Measurements from ENCODE around the gene MTX1.

The MTX1 gene

DNA sequence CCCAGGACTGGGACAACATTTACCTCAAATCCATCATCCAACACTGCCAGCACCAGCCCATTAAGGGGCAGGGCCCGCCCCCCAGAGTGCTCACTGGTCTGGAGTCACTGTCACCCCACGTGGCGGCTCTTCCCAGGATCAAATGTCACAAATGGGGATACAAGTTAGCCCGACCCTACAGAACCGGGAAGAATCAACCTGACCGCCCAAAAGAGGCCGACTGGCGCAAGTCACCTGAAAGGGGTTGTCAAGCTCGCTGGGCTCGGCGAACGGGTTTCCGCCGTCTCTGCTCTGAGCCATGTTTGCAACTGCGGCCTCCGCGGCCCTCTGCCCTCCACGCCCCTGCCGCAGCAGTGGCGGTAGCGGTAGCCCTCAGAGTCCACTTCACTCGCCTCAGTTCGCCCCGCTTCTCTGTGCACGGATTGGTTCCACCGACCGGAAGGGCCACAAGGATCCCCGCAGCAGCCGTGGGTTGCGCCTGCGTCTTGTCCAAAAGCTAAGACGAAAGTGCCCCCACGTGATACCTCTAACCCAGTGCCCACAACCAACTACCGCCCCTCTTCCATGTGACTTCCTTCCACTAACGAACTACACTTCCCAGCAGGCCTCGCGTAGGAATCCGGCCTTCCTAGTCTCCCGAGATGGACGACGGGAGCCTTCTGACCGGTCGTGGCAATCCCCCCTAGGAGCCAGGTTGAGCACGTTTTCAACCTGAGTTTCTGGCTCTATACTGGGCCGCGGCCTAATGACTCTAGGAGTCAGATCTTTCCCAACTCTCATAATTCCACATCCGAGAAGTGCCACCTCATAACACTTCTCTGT is 53.6 kb downstream of the MTX1 start, which contains the start of gene SCAMP3:
Gene SCAMP3 (minus strand): TSS at position 509 of the 822 bp plus-strand sequence. CDS start 209 bp downstream, at position 300.
- DNase-seq (ENCODE audit: low spot score) (peak; percentile 96), ATAC-seq (ENCODE audit: low read depth) (peak; percentile 93)
- peaks cover 68% of the 10 kb centered on the region for H3K36me3 ChIP-seq (ENCODE audit: low read depth)
- H3K9me3 ChIP-seq (ENCODE audit: severe bottlenecking): no peaks in the 10 kb centered on the region
- H3K4me1 ChIP-seq (ENCODE audit: insufficient read depth, poor library complexity, severe bottlenecking): peaks cover 6% of the 10 kb centered on the region
- no peaks in the 10 kb centered on the region for H3K27me3 ChIP-seq (ENCODE audit: insufficient read depth, poor library complexity, severe bottlenecking)
- TF ChIP-seq, protein P1, sequence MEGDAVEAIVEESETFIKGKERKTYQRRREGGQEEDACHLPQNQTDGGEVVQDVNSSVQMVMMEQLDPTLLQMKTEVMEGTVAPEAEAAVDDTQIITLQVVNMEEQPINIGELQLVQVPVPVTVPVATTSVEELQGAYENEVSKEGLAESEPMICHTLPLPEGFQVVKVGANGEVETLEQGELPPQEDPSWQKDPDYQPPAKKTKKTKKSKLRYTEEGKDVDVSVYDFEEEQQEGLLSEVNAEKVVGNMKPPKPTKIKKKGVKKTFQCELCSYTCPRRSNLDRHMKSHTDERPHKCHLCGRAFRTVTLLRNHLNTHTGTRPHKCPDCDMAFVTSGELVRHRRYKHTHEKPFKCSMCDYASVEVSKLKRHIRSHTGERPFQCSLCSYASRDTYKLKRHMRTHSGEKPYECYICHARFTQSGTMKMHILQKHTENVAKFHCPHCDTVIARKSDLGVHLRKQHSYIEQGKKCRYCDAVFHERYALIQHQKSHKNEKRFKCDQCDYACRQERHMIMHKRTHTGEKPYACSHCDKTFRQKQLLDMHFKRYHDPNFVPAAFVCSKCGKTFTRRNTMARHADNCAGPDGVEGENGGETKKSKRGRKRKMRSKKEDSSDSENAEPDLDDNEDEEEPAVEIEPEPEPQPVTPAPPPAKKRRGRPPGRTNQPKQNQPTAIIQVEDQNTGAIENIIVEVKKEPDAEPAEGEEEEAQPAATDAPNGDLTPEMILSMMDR (IDR thresholded peaks at IDR 0.05; ENCODE audit: poor library complexity, severe bottlenecking): no peak
- H3K27ac ChIP-seq (ENCODE audit: poor library complexity, severe bottlenecking): peak within 1 kb of the TSS; percentile 45
- peak within 1 kb of the TSS; percentile 71 for H3K4me3 ChIP-seq (ENCODE audit: severe bottlenecking)

DNA sequence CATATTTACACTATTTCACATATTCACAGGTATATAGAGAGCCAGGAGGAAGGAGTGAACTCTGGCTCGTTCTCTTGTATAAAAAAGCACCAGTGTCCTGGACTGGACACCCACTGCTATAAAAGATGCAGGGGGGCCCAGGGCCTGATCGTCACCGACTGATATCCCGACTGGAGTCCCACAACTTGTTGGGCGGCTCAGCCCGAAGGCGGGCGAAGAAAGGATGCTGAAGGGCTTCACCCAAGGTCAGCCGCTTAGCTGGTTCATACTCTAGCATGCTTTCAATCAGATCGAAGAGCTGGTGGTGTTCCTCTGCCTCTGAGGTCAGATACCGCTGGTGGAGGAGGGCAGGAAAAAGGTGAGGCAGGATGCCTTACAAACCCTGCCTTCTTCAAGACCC is 54.6 kb downstream of the MTX1 start:
- TF ChIP-seq, protein P1 (IDR thresholded peaks at IDR 0.05; ENCODE audit: poor library complexity, severe bottlenecking): no peak
- DNase-seq (ENCODE audit: low spot score) (no peak), ATAC-seq (ENCODE audit: low read depth) (no peak)
- Histone ChIP-seq H3K4me3 (ENCODE audit: severe bottlenecking) (no peak overlapping the region), H3K27ac (ENCODE audit: poor library complexity, severe bottlenecking) (peak overlapping the region; percentile 45), H3K9me3 (ENCODE audit: severe bottlenecking) (no peaks in the 10 kb centered on the region), H3K4me1 (ENCODE audit: insufficient read depth, poor library complexity, severe bottlenecking) (peaks cover 6% of the 10 kb centered on the region), H3K27me3 (ENCODE audit: insufficient read depth, poor library complexity, severe bottlenecking) (no peaks in the 10 kb centered on the region), H3K36me3 (ENCODE audit: low read depth) (peaks cover 78% of the 10 kb centered on the region)
